Mammary epithelial cell (primary cell): Measurements from ENCODE around the gene QRFP.

Experiments
- EZH2 ChIP-seq: IDR thresholded peaks from 2 replicates; pipeline ENCODE4 v1.6.1; 2012; ENCODE audit warnings: low read length, inconsistent platforms, borderline replicate concordance
- TF ChIP-seq, protein P1 (sequence below), 2 donors: IDR thresholded peaks in 1 of 2; conservative IDR thresholded peaks in 1 of 2; 2 replicates each; pipeline ENCODE4 v1.5.1; 2011 to 2012; ENCODE audit warnings: inconsistent platforms in 2 of 2, low read length in 2 of 2, mild to moderate bottlenecking in 2 of 2, control low read depth in 1 of 2, low read depth in 1 of 2; ENCODE audit not compliant: insufficient read depth in 1 of 2; ENCODE audit errors: extremely low read depth in 1 of 2

- TF ChIP-seq, protein P1, sequence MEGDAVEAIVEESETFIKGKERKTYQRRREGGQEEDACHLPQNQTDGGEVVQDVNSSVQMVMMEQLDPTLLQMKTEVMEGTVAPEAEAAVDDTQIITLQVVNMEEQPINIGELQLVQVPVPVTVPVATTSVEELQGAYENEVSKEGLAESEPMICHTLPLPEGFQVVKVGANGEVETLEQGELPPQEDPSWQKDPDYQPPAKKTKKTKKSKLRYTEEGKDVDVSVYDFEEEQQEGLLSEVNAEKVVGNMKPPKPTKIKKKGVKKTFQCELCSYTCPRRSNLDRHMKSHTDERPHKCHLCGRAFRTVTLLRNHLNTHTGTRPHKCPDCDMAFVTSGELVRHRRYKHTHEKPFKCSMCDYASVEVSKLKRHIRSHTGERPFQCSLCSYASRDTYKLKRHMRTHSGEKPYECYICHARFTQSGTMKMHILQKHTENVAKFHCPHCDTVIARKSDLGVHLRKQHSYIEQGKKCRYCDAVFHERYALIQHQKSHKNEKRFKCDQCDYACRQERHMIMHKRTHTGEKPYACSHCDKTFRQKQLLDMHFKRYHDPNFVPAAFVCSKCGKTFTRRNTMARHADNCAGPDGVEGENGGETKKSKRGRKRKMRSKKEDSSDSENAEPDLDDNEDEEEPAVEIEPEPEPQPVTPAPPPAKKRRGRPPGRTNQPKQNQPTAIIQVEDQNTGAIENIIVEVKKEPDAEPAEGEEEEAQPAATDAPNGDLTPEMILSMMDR (conservative IDR thresholded peaks at IDR 0.05 in 1 of 2, IDR thresholded peaks at IDR 0.05 in 1 of 2; ENCODE audit: extremely low read depth in 1 of 2, insufficient read depth in 1 of 2, low read depth in 1 of 2, low read length in 2 of 2): no peak
- no peak for TF ChIP-seq EZH2
Observed at GRCh38 chr9:130905902-130906734, 9.5 kb upstream of the QRFP start.
